DMS 273 (cell line): ENCODE data around the gene CYTH3.
"Not testable (repeated sequence)": the region's sequence is repeated elsewhere in the genome, so short reads cannot be mapped to it uniquely, and the experiment has no call there.

Experiments used
- DNase-seq: peaks from one replicate; lab custom pipeline; 2025; ENCODE audit not compliant: unreplicated experiment; lab: John Stamatoyannopoulos, UW

CYTH3 gene

DNA sequence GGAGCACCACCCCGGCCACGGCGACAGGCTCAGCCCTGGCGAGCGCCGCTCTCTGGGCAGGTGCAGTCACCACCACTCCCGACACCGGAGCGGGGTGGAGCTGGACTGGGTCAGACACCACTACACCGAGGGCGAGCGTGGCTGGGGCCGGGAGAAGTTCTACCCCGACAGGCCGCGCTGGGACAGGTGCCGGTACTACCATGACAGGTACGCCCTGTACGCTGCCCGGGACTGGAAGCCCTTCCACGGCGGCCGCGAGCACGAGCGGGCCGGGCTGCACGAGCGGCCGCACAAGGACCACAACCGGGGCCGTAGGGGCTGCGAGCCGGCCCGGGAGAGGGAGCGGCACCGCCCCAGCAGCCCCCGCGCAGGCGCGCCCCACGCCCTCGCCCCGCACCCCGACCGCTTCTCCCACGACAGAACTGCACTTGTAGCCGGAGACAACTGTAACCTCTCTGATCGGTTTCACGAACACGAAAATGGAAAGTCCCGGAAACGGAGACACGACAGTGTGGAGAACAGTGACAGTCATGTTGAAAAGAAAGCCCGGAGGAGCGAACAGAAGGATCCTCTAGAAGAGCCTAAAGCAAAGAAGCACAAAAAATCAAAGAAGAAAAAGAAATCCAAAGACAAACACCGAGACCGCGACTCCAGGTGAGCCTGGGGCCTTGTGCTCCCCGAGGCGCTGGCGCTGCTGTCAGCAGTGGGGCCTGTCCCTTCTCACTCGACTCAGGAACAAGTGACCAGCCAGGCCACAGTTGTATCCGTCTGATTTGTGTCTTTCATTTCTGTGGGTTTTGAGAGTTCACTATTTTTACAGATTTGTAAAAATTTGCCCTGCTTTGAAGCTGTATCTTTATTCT is 117.7 kb downstream of the CYTH3 start:
- DNase-seq, result no peak

DNA sequence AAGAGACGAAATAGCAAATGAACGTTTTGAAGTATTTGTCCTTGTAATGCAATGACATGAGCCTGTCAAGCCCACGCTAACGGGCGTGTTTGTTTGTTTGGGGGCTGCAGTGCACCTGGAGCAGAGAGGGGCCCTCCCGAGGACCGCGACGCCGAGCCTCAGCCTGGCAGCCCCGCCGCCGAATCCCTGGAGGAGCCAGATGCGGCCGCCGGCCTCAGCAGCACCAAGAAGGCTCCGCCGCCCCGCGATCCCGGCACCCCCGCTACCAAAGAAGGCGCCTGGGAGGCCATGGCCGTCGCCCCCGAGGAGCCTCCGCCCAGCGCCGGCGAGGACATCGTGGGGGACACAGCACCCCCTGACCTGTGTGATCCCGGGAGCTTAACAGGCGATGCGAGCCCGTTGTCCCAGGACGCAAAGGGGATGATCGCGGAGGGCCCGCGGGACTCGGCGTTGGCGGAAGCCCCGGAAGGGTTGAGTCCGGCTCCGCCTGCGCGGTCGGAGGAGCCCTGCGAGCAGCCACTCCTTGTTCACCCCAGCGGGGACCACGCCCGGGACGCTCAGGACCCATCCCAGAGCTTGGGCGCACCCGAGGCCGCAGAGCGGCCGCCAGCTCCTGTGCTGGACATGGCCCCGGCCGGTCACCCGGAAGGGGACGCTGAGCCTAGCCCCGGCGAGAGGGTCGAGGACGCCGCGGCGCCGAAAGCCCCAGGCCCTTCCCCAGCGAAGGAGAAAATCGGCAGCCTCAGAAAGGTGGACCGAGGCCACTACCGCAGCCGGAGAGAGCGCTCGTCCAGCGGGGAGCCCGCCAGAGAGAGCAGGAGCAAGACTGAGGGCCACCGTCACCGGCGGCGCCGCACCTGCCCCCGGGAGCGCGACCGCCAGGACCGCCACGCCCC is 118.5 kb downstream of the CYTH3 start:
- no peak for DNase-seq

DNA sequence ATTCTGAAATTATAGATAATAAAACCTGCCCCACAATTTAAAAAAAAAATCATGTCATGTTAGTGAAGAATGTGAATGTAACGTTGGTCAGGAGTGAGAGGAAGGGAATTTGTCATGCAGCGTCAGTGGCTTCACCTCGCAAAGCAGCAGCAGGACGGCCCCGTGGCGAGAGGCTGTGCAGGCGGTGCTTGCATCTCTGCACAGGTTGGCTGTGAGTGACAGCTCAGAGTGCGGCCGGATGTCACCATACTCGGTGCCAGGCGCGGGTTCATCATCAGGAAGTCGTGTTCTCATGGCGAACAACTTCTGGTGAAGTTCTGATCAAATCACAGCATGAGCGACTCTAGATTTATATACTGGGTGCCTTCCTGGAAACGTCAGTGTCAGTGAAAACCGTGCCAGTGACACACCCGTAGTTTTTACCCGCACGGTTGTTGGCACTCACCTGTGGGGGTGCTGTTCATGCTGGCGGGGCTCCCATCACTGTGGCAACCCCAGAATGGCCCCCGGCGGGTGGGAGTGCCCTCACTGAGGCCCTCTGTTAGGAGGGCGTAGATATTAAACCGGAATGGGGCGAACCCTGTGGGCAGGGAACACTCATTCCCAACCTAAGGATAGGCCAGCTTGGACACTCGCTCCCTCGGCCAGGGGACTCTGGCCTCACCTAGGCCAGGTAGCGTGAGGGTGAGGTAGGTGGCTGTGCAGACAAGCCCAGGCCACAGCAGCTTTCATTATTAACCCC is 120.3 kb downstream of the CYTH3 start:
- no peak for DNase-seq

DNA sequence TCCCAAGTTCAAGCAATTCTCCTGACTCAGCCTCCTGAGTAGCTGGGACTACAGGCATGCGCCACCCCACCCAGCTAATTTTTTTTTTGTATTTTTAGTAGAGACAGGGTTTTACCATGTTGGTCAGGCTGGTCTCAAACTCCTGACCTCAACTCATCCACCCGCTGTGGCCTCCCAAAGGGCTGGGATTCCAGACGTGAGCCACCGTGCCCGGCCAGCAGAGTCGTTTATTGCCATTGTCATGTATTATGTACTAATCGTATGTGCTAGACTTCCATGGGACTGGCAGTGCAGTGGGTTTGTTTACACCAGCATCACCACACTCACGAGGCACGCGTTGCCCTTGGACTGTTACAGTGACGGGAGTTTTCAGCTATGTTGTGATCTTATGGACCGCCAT is 120.9 kb downstream of the CYTH3 start:
- not testable (repeated sequence) for DNase-seq

- no peak for DNase-seq
These were observed 122.4 kb downstream of the CYTH3 start for GRCh38 chr7:6149996-6150395.

DNA sequence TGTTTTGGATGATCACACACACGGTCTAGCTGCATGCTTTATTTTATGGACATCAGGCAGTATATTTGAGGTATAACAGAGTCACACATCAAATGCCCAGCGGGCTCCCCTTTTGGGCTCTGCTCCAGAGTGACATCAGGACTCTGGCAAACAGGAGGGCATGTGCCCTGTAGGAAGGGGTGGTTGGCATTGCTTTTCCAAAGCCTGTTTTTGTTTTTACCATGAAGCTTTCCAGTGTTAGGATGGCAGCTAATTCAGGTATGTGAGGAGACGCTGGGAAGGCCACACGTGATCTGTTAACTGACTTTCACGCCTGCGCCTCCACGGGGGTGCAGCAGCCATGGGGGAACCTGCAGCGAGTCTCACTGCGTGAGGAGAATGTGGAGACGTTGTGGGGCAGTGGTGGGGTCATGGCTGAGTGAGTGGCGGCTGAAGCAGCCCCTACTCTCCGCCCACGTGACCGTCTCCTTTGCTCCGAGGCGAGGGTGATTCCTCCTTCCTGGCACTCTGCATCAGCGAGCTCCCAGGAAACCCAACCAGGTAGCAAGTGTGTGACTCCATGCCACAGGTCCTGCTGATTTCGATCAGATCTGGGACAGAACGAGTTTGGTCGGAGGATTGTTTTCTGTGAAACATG is 123.6 kb downstream of the CYTH3 start:
- DNase-seq, result no peak

- no peak for DNase-seq
These were observed 124.8 kb downstream of the CYTH3 start for GRCh38 chr7:6147627-6148026.

DNA sequence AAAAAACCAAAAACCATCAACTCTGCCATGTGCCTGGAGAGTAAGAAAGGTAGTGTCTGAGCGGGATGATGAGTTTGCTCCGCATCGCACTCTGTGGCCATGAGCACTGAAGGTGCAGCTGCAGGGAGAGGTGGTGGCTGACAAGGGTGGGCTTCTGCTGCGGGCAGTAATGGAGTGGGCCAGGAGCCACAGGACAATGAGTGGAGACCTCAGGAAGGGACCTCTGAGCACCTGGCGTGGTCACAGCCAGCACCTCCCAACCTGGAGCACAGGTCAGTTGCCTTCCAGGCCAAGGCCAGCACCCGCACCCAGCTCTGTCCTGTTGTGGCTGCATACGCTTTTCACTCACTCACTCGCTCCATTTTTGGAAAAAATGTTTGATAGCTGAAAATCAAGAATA is 125.8 kb downstream of the CYTH3 start:
- no peak for DNase-seq

DNA sequence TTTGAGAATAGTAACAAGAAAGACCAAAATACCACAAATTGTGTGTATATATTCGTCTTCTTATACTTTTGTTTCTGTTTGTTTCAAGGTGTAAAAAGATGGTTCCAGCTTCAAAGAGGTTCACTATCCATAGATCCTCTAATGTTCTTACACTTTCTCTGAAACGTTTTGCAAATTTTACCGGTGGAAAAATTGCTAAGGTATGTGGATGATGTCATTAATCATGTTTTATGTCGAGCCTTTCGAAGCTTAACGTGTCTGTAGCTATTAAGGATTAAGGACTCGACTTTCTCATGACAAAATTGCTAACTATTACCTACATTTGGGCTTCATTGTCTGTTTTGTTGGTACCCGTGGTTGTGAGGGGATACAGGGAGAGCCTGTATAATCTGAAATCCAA is 128.4 kb downstream of the CYTH3 start:
- DNase-seq, result no peak

GRCh38 chr7:6142871-6143380 is 129.5 kb downstream of the CYTH3 start:
- no peak for DNase-seq

- DNase-seq, result no peak
These were observed 133.0 kb downstream of the CYTH3 start for GRCh38 chr7:6139189-6139996.

- DNase-seq, result no peak
These were observed 135.9 kb downstream of the CYTH3 start for GRCh38 chr7:6136475-6136874.

DNA sequence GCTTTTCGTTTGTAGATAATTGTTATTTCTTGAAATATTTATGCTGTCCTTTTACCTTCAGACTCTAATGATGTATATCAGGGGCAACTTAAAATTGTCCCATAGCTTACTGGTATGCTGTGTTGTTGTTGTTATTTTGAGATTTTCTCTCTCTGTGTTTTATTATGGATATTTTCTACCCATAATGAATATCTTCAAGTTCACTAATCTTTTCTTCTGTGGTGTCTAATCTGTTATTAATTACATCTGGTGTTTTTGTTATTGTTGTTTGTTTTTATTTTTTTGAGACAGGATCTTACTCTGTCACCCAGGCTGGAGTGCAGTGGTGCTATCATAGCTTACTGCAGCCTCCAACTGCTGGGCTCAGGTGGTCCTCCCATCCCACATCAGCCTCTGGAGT is 139.2 kb downstream of the CYTH3 start:
- DNase-seq, result no peak

- DNase-seq, result no peak
These were observed 142.3 kb downstream of the CYTH3 start for GRCh38 chr7:6130007-6130587.

- DNase-seq, result no peak
These were observed 144.2 kb downstream of the CYTH3 start for GRCh38 chr7:6128205-6128604.

- DNase-seq, result no peak
These were observed 145.3 kb downstream of the CYTH3 start for GRCh38 chr7:6127110-6127490.

DNA sequence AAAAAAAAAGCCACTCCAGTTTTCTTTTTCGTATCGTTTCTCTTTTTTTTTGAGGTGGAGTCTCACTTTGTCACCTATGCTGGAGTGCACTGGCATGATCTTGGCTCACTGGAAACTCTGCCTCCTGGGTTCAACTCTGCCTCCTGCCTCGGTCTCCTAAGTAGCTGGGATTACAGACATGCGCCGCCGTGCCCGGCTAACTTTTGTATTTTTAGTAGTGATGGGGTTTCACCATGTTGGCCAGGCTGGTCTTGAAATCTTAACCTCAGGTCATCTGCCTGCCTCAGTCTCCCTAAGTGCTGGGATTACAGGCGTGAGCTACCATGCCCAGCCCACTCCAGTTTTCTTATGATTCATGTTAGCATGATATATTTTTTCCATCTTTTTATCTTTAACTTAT is 148.6 kb downstream of the CYTH3 start:
- DNase-seq, result no peak

DNA sequence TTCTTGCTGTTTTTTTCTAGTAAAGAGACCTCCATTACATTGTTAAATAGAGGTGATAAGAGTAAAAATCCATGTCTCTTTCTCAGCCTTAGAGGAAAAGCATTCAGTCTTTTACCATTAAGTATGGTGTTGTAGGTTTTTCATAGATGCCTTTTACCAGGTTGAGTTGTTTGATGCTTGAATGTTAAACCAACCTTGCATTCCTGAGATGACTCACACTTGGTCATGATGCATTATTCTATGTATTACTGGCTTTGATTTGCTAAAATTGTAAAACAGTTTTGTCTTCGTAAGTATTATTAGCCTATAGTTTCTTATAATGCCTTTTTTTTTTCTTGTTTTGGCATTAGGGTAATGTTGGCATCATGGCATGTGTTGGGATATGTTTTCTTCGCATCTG is 151.3 kb downstream of the CYTH3 start:
- peak; percentile 16 for DNase-seq

- DNase-seq, result no peak
These were observed 154.9 kb downstream of the CYTH3 start for GRCh38 chr7:6117533-6117932.

- DNase-seq, result no peak
These were observed 156.2 kb downstream of the CYTH3 start for GRCh38 chr7:6116211-6116610.
